Measurements from ENCODE around the gene DYRK2. TPM values are rescaled to one million over a fixed set of nuclear protein-coding genes. Genes with fewer than 3 reads are reported as not detected.

Gene DYRK2
- total and polyA plus RNA-seq, 2 donors: 11.8 to 17.9 TPM

GRCh38 chr12:67712011-67712410, 63.5 kb downstream of the DYRK2 start:
- no peak for DNase-seq (ENCODE audit: low read depth in 6 of 9, low spot score in 9 of 9)
- Histone ChIP-seq H3K36me3 (ENCODE audit: control insufficient read depth in 2 of 2, insufficient read depth in 2 of 2, low read length in 1 of 2) (no peaks in the 10 kb centered on the region), H3K27ac (ENCODE audit: low read depth in 1 of 2, low read length in 1 of 2) (no peak overlapping the region)

GRCh38 chr12:67714648-67715047, 66.1 kb downstream of the DYRK2 start:
- no peaks in the 10 kb centered on the region for H3K27me3 ChIP-seq (ENCODE audit: control insufficient read depth in 2 of 2, insufficient read depth in 1 of 2, low read length in 1 of 2)
- no peaks in the 10 kb centered on the region for H3K36me3 ChIP-seq (ENCODE audit: control insufficient read depth in 2 of 2, insufficient read depth in 2 of 2, low read length in 1 of 2)
- H3K27ac ChIP-seq (ENCODE audit: low read depth in 1 of 2, low read length in 1 of 2): no peak overlapping the region
- no peak overlapping the region for H3K4me3 ChIP-seq (ENCODE audit: low read length in 2 of 2)
- no peaks in the 10 kb centered on the region for H3K9me3 ChIP-seq (ENCODE audit: control insufficient read depth in 2 of 2, insufficient read depth in 1 of 2, low read length in 1 of 2)
- DNase-seq (ENCODE audit: low read depth in 6 of 9, low spot score in 9 of 9): no peak
- 71% methylated on average over 1 of the region's 1 CpG for WGBS
- no peaks in the 10 kb centered on the region for H3K4me1 ChIP-seq (ENCODE audit: control insufficient read depth in 2 of 2, insufficient read depth in 2 of 2, low read length in 2 of 2)

More at GRCh38 chr12:67712011-67712410, 63.5 kb downstream of the DYRK2 start:
- Histone ChIP-seq H3K9me3 (ENCODE audit: control insufficient read depth in 2 of 2, insufficient read depth in 1 of 2, low read length in 1 of 2) (no peaks in the 10 kb centered on the region), H3K4me1 (ENCODE audit: control insufficient read depth in 2 of 2, insufficient read depth in 2 of 2, low read length in 2 of 2) (no peaks in the 10 kb centered on the region), H3K4me3 (ENCODE audit: low read length in 2 of 2) (no peak overlapping the region), H3K27me3 (ENCODE audit: control insufficient read depth in 2 of 2, insufficient read depth in 1 of 2, low read length in 1 of 2) (no peaks in the 10 kb centered on the region)
- 95% methylated on average over 1 of the region's 1 CpG for WGBS

Data from thymus (tissue), 11 donors.